ENCODE data around the gene BTF3.

Gene BTF3

GRCh38 chr5:73522989-73523388 lies 24.7 kb downstream of the BTF3 start:
- DNase-seq (ENCODE audit: low read depth in 1 of 2, low spot score in 1 of 2) = no peak

GRCh38 chr5:73523861-73524260 lies 25.6 kb downstream of the BTF3 start:
- DNase-seq (ENCODE audit: low read depth in 1 of 2, low spot score in 1 of 2) = no peak

GRCh38 chr5:73525606-73526203 lies 27.5 kb downstream of the BTF3 start:
- DNase-seq (ENCODE audit: low read depth in 1 of 2, low spot score in 1 of 2) = no peak

GRCh38 chr5:73528248-73528647 lies 30.0 kb downstream of the BTF3 start:
- DNase-seq (ENCODE audit: low read depth in 1 of 2, low spot score in 1 of 2) = no peak

GRCh38 chr5:73529081-73529480 lies 30.8 kb downstream of the BTF3 start:
- DNase-seq (ENCODE audit: low read depth in 1 of 2, low spot score in 1 of 2) = no peak

- no peak for DNase-seq (ENCODE audit: low read depth in 1 of 2, low spot score in 1 of 2)
Observed at GRCh38 chr5:73531356-73531755, 33.1 kb downstream of the BTF3 start.

- DNase-seq (ENCODE audit: low read depth in 1 of 2, low spot score in 1 of 2) = no peak
Observed at GRCh38 chr5:73532195-73532594, 34.0 kb downstream of the BTF3 start.

GRCh38 chr5:73534011-73534644 lies 35.9 kb downstream of the BTF3 start:
- no peak for DNase-seq (ENCODE audit: low read depth in 1 of 2, low spot score in 1 of 2)

GRCh38 chr5:73534971-73535370 lies 36.7 kb downstream of the BTF3 start:
- no peak for DNase-seq (ENCODE audit: low read depth in 1 of 2, low spot score in 1 of 2)

- no peak for DNase-seq (ENCODE audit: low read depth in 1 of 2, low spot score in 1 of 2)
Observed at GRCh38 chr5:73539730-73540129, 41.5 kb downstream of the BTF3 start.

- DNase-seq (ENCODE audit: low read depth in 1 of 2, low spot score in 1 of 2) = no peak
Observed at GRCh38 chr5:73540192-73540591, 42.0 kb downstream of the BTF3 start.

GRCh38 chr5:73542020-73542419 lies 43.8 kb downstream of the BTF3 start:
- DNase-seq (ENCODE audit: low read depth in 1 of 2, low spot score in 1 of 2) = no peak

- DNase-seq (ENCODE audit: low read depth in 1 of 2, low spot score in 1 of 2) = no peak
Observed at GRCh38 chr5:73544429-73545402, 46.5 kb downstream of the BTF3 start.

GRCh38 chr5:73545403-73545779 lies 47.1 kb downstream of the BTF3 start:
- DNase-seq (ENCODE audit: low read depth in 1 of 2, low spot score in 1 of 2) = no peak

GRCh38 chr5:73550016-73550415 lies 51.8 kb downstream of the BTF3 start:
- DNase-seq (ENCODE audit: low read depth in 1 of 2, low spot score in 1 of 2) = no peak

GRCh38 chr5:73552642-73553041 lies 54.4 kb downstream of the BTF3 start:
- DNase-seq (ENCODE audit: low read depth in 1 of 2, low spot score in 1 of 2) = no peak
